Fibroblast of pulmonary artery (primary cell): Measurements from ENCODE around the gene INO80B.

Source experiments
- DNase-seq: peaks from one replicate; pipeline ENCODE4 v3.0.0-alpha.2; 2010; ENCODE audit warnings: low read depth
- H3K4me3 ChIP-seq: replicated peaks from 2 replicates; pipeline ENCODE4 v1.5.1; 2011; ENCODE audit warnings: low read depth, mild to moderate bottlenecking, control low read depth, low read length, moderate library complexity
- TF ChIP-seq, protein P1 (sequence below): IDR thresholded peaks from 2 replicates; pipeline ENCODE4 v1.5.1; 2011; ENCODE audit warnings: mild to moderate bottlenecking, control low read depth, low read length, inconsistent platforms; ENCODE audit errors: missing control alignments

Gene INO80B

DNA sequence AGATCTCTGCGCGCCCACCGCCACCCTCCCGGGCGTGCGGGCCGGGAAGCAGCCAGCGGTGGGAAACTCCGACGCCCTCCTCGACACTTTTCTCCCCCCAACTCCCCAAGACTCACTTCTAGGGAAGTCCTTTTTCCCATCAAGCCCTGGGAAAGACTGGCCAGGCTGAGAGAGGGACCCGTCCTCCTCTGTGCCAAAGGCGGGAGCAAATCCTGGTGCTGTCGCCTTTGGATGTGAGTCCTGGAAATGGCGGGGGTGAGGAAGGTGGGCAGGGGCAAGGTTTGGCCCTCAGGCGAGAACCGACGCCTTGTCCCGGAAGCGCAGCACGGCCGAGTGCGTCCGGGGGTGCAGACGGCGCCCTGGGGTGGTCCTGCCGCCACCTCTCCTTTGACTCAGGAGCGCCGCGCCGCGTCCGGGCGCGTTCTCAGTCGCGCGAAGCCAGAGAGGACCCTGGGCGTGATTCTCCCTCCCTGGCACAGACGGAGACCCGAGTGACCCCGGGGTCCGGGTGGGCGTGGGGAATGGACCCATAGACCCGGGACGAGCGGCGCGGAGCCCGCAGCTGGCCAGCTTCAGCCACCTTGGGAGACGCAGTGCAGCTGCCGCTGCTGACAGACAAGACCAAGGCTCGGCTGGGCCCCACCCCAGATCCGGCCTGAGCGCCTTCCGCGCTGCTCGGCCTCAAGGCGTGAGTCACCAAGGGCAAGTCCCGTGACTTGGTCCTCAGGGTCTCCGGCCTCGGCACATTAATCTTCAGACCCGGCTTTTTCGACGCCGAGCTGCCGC, 48.0 kb downstream of the INO80B start:
- TF ChIP-seq, protein P1, sequence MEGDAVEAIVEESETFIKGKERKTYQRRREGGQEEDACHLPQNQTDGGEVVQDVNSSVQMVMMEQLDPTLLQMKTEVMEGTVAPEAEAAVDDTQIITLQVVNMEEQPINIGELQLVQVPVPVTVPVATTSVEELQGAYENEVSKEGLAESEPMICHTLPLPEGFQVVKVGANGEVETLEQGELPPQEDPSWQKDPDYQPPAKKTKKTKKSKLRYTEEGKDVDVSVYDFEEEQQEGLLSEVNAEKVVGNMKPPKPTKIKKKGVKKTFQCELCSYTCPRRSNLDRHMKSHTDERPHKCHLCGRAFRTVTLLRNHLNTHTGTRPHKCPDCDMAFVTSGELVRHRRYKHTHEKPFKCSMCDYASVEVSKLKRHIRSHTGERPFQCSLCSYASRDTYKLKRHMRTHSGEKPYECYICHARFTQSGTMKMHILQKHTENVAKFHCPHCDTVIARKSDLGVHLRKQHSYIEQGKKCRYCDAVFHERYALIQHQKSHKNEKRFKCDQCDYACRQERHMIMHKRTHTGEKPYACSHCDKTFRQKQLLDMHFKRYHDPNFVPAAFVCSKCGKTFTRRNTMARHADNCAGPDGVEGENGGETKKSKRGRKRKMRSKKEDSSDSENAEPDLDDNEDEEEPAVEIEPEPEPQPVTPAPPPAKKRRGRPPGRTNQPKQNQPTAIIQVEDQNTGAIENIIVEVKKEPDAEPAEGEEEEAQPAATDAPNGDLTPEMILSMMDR: peak; percentile 32
- DNase-seq: peak; percentile 89
- H3K4me3 ChIP-seq: peak overlapping the region; percentile 62

DNA sequence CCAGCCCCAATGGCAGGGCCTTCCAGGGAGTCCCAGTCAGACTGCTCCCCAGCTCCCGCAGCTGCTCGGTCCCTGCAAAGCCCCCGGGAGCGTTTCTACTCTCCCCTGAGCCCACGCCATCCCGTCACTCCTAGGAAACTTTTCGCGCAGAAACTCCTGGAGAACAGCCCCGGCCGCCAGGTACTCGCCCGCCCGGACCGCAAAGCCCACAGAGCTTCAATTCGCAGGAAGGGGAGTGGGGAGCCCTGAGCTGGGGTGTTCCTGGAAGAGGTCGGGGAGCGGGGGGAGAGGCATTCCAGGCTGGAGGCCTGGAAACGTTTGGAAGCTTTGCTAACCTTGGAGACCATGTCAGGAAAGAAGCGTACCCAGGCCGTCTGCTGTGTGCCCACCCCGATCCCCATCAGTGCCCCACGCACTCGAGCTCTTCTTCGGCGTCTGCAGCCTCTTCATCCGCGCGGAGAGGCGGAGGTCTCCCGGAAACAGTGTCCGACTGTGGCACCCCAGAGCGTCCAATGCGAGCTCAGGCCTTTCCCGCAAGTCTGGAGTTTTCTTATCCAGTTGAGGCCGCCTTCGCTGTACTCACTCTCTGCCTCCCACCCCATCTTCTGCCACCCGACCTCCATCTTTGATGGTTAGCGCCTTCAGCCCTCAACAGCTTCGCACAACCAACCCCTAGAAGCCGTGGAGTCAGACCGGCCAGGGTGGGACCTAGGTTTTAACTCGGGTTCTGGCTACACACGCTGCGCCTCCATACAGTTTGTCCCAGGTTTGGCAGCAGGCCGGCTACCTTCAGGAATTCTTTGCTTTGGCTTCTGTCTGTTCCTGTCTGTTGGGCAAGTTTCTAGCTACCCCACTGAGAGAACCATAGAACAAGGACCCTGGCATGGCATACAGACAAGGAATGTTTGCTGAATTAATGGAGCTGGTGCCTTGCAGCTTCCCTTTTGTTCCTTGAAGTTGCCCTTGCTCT, 48.9 kb downstream of the INO80B start:
- DNase-seq: peak; percentile 35
- TF ChIP-seq, protein P1: no peak
- H3K4me3 ChIP-seq: peak overlapping the region; percentile 62

DNA sequence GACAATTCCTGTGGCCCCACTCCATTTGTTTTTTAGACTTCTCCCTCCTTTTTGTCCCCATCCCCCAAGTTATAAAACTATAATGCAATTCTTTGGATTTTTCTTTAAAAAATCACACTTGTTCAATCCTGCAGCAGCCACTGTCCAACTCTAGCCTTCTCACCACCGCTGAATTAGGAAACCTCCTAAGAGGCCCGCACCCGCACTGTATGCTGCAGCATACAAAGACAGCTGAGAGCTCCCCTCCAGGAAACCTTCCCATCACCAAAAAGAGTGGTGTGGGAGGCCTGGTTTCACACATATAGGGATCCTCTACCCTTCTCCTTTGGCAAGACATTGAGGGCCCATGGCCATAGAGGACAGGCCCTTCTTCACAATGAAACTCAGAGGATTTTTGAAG, 49.7 kb downstream of the INO80B start:
- DNase-seq: no peak
- peak overlapping the region; percentile 62 for H3K4me3 ChIP-seq
- TF ChIP-seq, protein P1: no peak

DNA sequence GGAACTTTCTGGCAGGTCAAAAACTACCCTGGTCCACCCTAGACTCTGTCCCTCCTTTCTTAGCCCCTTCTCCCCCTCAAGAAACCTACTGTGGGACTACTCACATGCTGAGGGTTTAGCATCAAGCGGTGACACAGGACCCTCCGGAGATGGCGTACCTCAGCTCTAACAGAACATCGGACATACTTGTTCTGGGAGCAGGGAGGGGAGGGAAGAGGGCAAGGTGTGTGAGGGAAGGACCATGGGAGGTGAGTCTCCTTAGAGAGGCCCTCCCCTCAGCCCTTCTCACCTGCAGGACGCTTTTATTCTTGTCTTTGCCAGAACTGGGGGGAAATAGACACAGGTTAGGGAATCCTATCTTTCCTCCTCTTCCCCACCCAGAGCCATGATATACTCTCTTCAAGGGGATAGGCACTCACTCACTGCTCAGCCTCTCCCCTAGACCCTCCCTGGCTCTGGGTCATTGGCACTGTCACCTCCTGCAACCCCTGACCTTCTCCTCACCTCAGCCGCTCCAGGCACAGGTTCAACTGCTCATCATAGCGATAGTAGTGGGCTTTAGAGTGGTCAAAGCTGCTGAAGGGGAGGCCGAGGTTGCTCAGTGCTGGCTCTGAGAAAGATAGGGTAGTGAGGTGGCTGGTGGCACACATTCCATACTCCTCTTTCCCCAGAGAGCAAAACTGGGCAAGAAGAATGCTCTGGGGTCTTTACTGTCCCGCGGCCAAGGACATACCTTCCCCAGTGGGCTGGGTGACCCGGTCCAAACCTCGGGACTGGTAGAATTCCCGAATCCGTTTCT, 50.8 kb downstream of the INO80B start:
- DNase-seq: no peak
- TF ChIP-seq, protein P1: no peak
- peak overlapping the region; percentile 62 for H3K4me3 ChIP-seq

DNA sequence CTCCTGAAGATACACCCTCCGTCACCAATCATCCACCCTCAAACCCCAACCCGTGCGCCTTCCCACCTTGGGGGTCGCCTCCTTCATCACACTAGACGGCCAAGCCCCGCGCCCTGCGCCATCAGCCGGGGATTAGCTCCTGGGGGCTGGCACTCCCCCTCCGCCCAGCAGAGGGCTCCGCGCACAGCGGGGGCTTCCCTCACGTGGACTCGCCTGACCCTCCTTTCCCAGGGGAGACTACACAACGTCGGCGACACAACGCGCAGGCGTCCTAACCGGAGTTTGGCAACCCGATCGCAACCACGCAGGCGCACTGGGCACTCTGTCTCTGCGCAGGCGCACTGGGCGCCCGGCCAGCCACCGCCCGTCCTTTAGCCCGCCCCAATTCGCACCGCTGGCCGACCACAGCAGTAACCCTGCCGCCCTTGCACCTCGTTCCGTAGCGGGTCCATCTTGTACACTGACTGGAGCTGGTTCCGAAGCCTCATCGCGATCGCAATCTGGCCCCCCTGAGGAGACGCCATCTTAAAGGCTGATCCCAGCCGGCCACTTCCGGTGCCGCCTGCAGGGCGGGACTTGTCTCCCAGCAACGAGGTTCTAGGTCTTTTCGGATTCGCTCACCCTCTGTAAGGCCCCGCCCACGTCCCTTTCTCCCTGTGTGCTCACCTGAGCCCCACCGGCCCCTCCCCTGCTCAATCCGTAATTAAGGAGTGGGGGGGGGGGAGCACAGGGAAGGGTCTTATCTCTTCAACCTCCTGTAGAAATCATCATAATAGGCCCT, 52.4 kb downstream of the INO80B start, which contains the start of gene PCGF1:
PCGF1 (minus strand) TSS at position 551 of the 781 bp plus-strand sequence; CDS start at position 524, 27 bp downstream.
- peak; percentile 98 for DNase-seq
- H3K4me3 ChIP-seq: peak within 1 kb of the TSS; percentile 95
- TF ChIP-seq, protein P1: peak; percentile 47
